Liver (tissue), 9 donors: ENCODE measurements around the gene OR52E2. TPM values are rescaled to one million over a fixed set of nuclear protein-coding genes. Genes with fewer than 3 reads are reported as not detected.

Experiments used
- DNase-seq: peaks from one replicate; pipeline ENCODE4 v3.0.0-alpha.2; 2017; ENCODE audit warnings: low spot score
- H3K27ac ChIP-seq, 2 donors: one replicate each; pipeline ENCODE4 v1.7.0; 2013; ENCODE audit warnings: inconsistent platforms in 2 of 2, low read length in 2 of 2, control low read depth in 1 of 2, low read depth in 1 of 2, mild to moderate bottlenecking in 1 of 2
- H3K27me3 ChIP-seq, 4 donors: one replicate each; pipeline versions ENCODE4 v1.6.1 to v1.7.0; 2013; ENCODE audit warnings: low read length in 3 of 4, inconsistent platforms in 1 of 4, mild to moderate bottlenecking in 1 of 4, moderate library complexity in 1 of 4; ENCODE audit not compliant: control insufficient read depth in 4 of 4, insufficient read depth in 4 of 4
- H3K36me3 ChIP-seq, 4 donors: one replicate each; pipeline versions ENCODE4 v1.6.1 to v1.7.0; 2013; ENCODE audit warnings: low read length in 3 of 4, mild to moderate bottlenecking in 3 of 4, low read depth in 1 of 4, moderate library complexity in 1 of 4; ENCODE audit not compliant: control insufficient read depth in 4 of 4, insufficient read depth in 3 of 4
- H3K4me1 ChIP-seq, 4 donors: one replicate each; pipeline versions ENCODE4 v1.6.1 to v1.7.0; 2013; ENCODE audit warnings: low read length in 3 of 4, mild to moderate bottlenecking in 3 of 4, moderate library complexity in 1 of 4; ENCODE audit not compliant: control insufficient read depth in 4 of 4, insufficient read depth in 4 of 4
- H3K4me3 ChIP-seq, 3 donors: one replicate each; pipeline versions ENCODE4 v1.6.1 to v1.7.0; 2013; ENCODE audit warnings: low read length in 3 of 3, control low read depth in 1 of 3, low read depth in 1 of 3, mild to moderate bottlenecking in 1 of 3
- H3K9ac ChIP-seq, 2 donors: one replicate each; pipeline ENCODE4 v1.7.0; 2013; ENCODE audit warnings: low read length in 2 of 2, mild to moderate bottlenecking in 2 of 2, moderate library complexity in 2 of 2, control low read depth in 1 of 2, low read depth in 1 of 2
- H3K9me3 ChIP-seq, 4 donors: one replicate each; pipeline versions ENCODE4 v1.6.1 to v1.7.0; 2013; ENCODE audit warnings: low read length in 3 of 4; ENCODE audit not compliant: control insufficient read depth in 4 of 4
- EGR1 ChIP-seq, 2 donors: IDR thresholded peaks; 2 replicates each; pipeline ENCODE4 v1.6.1; 2016 to 2018; ENCODE audit warnings: antibody characterized with exemption in 2 of 2, low read depth in 2 of 2
- FOXA1 ChIP-seq: IDR thresholded peaks from 2 replicates; pipeline ENCODE4 v1.6.1; 2016; ENCODE audit warnings: antibody characterized with exemption
- FOXA2 ChIP-seq: IDR thresholded peaks from 2 replicates; pipeline ENCODE4 v1.6.1; 2016; ENCODE audit warnings: antibody characterized with exemption
- GABPA ChIP-seq, 2 donors: IDR thresholded peaks in 1 of 2; conservative IDR thresholded peaks in 1 of 2; 2 replicates each; pipeline ENCODE4 v1.6.1; 2016; ENCODE audit warnings: antibody characterized with exemption in 2 of 2, mild to moderate bottlenecking in 1 of 2, moderate library complexity in 1 of 2
- HNF4A ChIP-seq, 2 donors: conservative IDR thresholded peaks; 2 replicates each; pipeline ENCODE4 v1.6.1; 2016; ENCODE audit warnings: antibody characterized with exemption in 2 of 2, mild to moderate bottlenecking in 2 of 2
- HNF4G ChIP-seq: IDR thresholded peaks from 2 replicates; pipeline ENCODE4 v1.6.1; 2016; ENCODE audit warnings: antibody characterized with exemption
- JUND ChIP-seq, 2 donors: IDR thresholded peaks; 2 replicates each; pipeline ENCODE4 v1.6.1; 2016; ENCODE audit warnings: antibody characterized with exemption in 2 of 2
- NR2F2 ChIP-seq: IDR thresholded peaks from 2 replicates; pipeline ENCODE4 v1.6.1; 2016; ENCODE audit warnings: antibody characterized with exemption
- RAD21 ChIP-seq, 2 donors: IDR thresholded peaks; 2 replicates each; pipeline ENCODE4 v1.6.1; 2016; ENCODE audit warnings: antibody characterized with exemption in 2 of 2, mild to moderate bottlenecking in 2 of 2
- RXRA ChIP-seq, 2 donors: IDR thresholded peaks; 2 replicates each; pipeline ENCODE4 v1.6.1; 2017 to 2018; ENCODE audit warnings: antibody characterized with exemption in 2 of 2, mild to moderate bottlenecking in 1 of 2
- SP1 ChIP-seq: IDR thresholded peaks from 2 replicates; pipeline ENCODE4 v1.6.1; 2018; ENCODE audit warnings: antibody characterized with exemption, mild to moderate bottlenecking
- TAF1 ChIP-seq: conservative IDR thresholded peaks from 2 replicates; pipeline ENCODE4 v1.6.1; 2016; ENCODE audit warnings: antibody characterized with exemption, mild to moderate bottlenecking
- YY1 ChIP-seq: IDR thresholded peaks from 2 replicates; pipeline ENCODE4 v1.6.1; 2016; ENCODE audit warnings: antibody characterized with exemption, mild to moderate bottlenecking
- WGBS: extraction: QIAGEN DNeasy Blood & Tissue Kit; methylation state at CpG from one replicate; pipeline ENCODE4 v1.1.7; 2013; 5-methylcytosine and 5-hydroxymethylcytosine counted together
- polyA plus RNA-seq, 2 donors: library from polyadenylated mRNA; stranded (reverse) in 1 of 2; unstranded in 1 of 2; fragments of 200-250 nt in 1 of 2; fragments of >200 nt in 1 of 2; fragmentation: Nextera tagmentation in 1 of 2; extraction: Ambion mirVana in 1 of 2; gene quantifications; one replicate each; pipeline versions ENCODE4 v1.2.1 to v1.2.3, GENCODE V29; 2013 to 2015
- total RNA-seq, 2 donors: library from RNA; depleted of rRNA; stranded (reverse); fragments of >200 nt; gene quantifications; one replicate each; pipeline ENCODE4 v1.2.3, GENCODE V29; 2014
- TF ChIP-seq, protein P1 (sequence below): IDR thresholded peaks from 2 replicates; pipeline ENCODE4 v1.6.1; 2016; ENCODE audit warnings: antibody characterized with exemption
- TF ChIP-seq, protein P2 (sequence below): IDR thresholded peaks from 2 replicates; pipeline ENCODE4 v1.6.1; 2016; ENCODE audit warnings: antibody characterized with exemption
- TF ChIP-seq, protein P3 (sequence below): fragments of 150-350 bp; IDR thresholded peaks from 2 replicates; pipeline ENCODE4 v1.5.1; 2017; ENCODE audit warnings: improper control_type of control experiment, low read depth, low read length; ENCODE audit not compliant: missing input control
- TF ChIP-seq, protein P4 (sequence below): IDR thresholded peaks from 2 replicates; pipeline ENCODE4 v1.6.1; 2016; ENCODE audit warnings: antibody characterized with exemption, mild to moderate bottlenecking
- TF ChIP-seq, protein P5 (sequence below): IDR thresholded peaks from 2 replicates; pipeline ENCODE4 v1.6.1; 2016; ENCODE audit warnings: antibody characterized with exemption
- donor health status: healthy.
- donor health status: healthy.
- donor health status: healthy.
- donor health status: healthy.
- donor health status: healthy.

OR52E2 gene
- total and polyA plus RNA-seq, 4 donors, result not detected

DNA sequence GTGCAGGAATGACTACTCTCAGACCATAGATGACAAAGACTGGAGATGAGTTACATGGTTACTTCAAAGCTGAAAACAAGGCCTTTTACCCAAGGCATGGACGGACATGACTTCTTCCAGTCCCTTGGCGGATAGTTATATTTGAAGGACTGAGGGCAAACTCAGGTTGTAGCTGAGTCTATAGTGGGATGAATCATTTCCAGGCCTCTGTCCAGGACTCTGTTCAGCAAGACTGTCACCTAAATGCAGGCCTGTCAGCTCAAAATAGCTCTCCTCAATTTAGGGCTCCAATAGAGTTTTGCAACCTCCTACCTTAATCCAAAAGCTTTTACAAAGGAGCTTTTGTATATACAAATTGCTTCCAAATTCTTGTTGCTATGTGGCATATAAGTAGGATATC, 37.4 kb downstream of the OR52E2 start:
- no peaks in the 10 kb centered on the region for H3K36me3 ChIP-seq
- peaks cover 0 to 9% (median 5%) of the 10 kb centered on the region in 4 donors for H3K9me3 ChIP-seq

DNA sequence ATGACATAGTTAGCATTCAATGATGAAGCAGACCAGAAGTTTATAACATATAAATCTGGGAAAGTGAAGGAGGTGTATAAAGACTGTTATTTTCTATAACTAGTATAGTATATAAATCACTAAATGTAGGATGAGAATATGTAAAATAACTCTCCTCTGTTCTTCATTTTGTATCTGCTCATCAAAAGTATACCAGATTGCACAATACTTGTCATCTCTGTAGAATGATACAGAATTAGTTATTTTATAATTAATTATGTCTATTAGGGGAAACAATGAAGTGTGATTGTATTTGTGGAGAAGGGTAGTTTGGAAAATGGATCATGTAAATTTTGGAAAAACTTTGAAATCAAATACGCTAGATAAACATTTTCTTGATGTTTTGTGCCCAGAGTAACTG, 46.4 kb downstream of the OR52E2 start:
- DNase-seq, result no peak
- no peak for TF ChIP-seq RXRA (IDR thresholded peaks at IDR 0.05)
- TF ChIP-seq NR2F2, result no peak
- TF ChIP-seq GABPA (IDR thresholded peaks at IDR 0.05 in 1 of 2, conservative IDR thresholded peaks at IDR 0.05 in 1 of 2), result no peak
- TF ChIP-seq FOXA2, result no peak
- no peak for TF ChIP-seq SP1
- TF ChIP-seq YY1, result no peak
- no peak for TF ChIP-seq TAF1
- TF ChIP-seq JUND (IDR thresholded peaks at IDR 0.05), result no peak
- TF ChIP-seq, protein P1, sequence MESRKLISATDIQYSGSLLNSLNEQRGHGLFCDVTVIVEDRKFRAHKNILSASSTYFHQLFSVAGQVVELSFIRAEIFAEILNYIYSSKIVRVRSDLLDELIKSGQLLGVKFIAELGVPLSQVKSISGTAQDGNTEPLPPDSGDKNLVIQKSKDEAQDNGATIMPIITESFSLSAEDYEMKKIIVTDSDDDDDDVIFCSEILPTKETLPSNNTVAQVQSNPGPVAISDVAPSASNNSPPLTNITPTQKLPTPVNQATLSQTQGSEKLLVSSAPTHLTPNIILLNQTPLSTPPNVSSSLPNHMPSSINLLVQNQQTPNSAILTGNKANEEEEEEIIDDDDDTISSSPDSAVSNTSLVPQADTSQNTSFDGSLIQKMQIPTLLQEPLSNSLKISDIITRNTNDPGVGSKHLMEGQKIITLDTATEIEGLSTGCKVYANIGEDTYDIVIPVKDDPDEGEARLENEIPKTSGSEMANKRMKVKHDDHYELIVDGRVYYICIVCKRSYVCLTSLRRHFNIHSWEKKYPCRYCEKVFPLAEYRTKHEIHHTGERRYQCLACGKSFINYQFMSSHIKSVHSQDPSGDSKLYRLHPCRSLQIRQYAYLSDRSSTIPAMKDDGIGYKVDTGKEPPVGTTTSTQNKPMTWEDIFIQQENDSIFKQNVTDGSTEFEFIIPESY, result no peak
- no peak for TF ChIP-seq EGR1 (IDR thresholded peaks at IDR 0.05; ENCODE audit: low read depth in 2 of 2)
- TF ChIP-seq, protein P2, sequence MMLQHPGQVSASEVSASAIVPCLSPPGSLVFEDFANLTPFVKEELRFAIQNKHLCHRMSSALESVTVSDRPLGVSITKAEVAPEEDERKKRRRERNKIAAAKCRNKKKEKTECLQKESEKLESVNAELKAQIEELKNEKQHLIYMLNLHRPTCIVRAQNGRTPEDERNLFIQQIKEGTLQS, result no peak
- no peak for TF ChIP-seq FOXA1
- TF ChIP-seq, protein P3, sequence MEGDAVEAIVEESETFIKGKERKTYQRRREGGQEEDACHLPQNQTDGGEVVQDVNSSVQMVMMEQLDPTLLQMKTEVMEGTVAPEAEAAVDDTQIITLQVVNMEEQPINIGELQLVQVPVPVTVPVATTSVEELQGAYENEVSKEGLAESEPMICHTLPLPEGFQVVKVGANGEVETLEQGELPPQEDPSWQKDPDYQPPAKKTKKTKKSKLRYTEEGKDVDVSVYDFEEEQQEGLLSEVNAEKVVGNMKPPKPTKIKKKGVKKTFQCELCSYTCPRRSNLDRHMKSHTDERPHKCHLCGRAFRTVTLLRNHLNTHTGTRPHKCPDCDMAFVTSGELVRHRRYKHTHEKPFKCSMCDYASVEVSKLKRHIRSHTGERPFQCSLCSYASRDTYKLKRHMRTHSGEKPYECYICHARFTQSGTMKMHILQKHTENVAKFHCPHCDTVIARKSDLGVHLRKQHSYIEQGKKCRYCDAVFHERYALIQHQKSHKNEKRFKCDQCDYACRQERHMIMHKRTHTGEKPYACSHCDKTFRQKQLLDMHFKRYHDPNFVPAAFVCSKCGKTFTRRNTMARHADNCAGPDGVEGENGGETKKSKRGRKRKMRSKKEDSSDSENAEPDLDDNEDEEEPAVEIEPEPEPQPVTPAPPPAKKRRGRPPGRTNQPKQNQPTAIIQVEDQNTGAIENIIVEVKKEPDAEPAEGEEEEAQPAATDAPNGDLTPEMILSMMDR, result no peak
- TF ChIP-seq, protein P4, sequence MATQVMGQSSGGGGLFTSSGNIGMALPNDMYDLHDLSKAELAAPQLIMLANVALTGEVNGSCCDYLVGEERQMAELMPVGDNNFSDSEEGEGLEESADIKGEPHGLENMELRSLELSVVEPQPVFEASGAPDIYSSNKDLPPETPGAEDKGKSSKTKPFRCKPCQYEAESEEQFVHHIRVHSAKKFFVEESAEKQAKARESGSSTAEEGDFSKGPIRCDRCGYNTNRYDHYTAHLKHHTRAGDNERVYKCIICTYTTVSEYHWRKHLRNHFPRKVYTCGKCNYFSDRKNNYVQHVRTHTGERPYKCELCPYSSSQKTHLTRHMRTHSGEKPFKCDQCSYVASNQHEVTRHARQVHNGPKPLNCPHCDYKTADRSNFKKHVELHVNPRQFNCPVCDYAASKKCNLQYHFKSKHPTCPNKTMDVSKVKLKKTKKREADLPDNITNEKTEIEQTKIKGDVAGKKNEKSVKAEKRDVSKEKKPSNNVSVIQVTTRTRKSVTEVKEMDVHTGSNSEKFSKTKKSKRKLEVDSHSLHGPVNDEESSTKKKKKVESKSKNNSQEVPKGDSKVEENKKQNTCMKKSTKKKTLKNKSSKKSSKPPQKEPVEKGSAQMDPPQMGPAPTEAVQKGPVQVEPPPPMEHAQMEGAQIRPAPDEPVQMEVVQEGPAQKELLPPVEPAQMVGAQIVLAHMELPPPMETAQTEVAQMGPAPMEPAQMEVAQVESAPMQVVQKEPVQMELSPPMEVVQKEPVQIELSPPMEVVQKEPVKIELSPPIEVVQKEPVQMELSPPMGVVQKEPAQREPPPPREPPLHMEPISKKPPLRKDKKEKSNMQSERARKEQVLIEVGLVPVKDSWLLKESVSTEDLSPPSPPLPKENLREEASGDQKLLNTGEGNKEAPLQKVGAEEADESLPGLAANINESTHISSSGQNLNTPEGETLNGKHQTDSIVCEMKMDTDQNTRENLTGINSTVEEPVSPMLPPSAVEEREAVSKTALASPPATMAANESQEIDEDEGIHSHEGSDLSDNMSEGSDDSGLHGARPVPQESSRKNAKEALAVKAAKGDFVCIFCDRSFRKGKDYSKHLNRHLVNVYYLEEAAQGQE, result no peak
- no peak for TF ChIP-seq HNF4A (conservative IDR thresholded peaks at IDR 0.05)
- TF ChIP-seq HNF4G, result no peak
- TF ChIP-seq, protein P5, sequence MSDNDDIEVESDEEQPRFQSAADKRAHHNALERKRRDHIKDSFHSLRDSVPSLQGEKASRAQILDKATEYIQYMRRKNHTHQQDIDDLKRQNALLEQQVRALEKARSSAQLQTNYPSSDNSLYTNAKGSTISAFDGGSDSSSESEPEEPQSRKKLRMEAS, result no peak
- TF ChIP-seq RAD21 (IDR thresholded peaks at IDR 0.05), result no peak
- Histone ChIP-seq H3K4me3 (no peak overlapping the region), H3K27ac (no peak overlapping the region), H3K27me3 (no peaks in the 10 kb centered on the region), H3K9ac (no peak overlapping the region), H3K4me1 (no peaks in the 10 kb centered on the region), H3K36me3 (no peaks in the 10 kb centered on the region), H3K9me3 (no peaks in the 10 kb centered on the region)
- WGBS, result 71% methylated on average over 1 of the region's 1 CpG

More for the DNA sequence above, 37.4 kb downstream of the OR52E2 start:
- no peak overlapping the region for H3K9ac ChIP-seq
- 87% methylated on average over 2 of the region's 2 CpGs for WGBS
- no peaks in the 10 kb centered on the region for H3K4me1 ChIP-seq
- no peak for TF ChIP-seq EGR1 (IDR thresholded peaks at IDR 0.05; ENCODE audit: low read depth in 2 of 2)
- H3K27ac ChIP-seq, result no peak overlapping the region
- H3K27me3 ChIP-seq, result no peaks in the 10 kb centered on the region
- DNase-seq, result no peak
- H3K4me3 ChIP-seq, result no peak overlapping the region
